ENCODE results near the gene RNF223.

- TF ChIP-seq CTCF (IDR thresholded peaks at IDR 0.05) (no peak), POLR2AphosphoS5 (IDR thresholded peaks at IDR 0.05) (no peak), POLR2A (IDR thresholded peaks at IDR 0.05) (peak in 2 of 4 donors; percentile 37 to 69)
Measured at GRCh38 chr1:1024771-1025699, 49.1 kb downstream of the RNF223 start.
